Measurements from ENCODE around the gene ERBB4. TPM values are rescaled to one million over a fixed set of nuclear protein-coding genes. Genes with fewer than 3 reads are reported as not detected.

The ERBB4 gene
- not detected in 2 replicates for total RNA-seq

GRCh38 chr2:212538305-212539071, at the start of gene ERBB4:
ERBB4 (minus strand) TSS chr2:212538802; CDS start chr2:212538530, 272 bp downstream.

